Measurements from ENCODE around the gene FAM32A. TPM values are rescaled to one million over a fixed set of nuclear protein-coding genes. Genes with fewer than 3 reads are reported as not detected.

The FAM32A gene
- total and polyA plus RNA-seq, 10 of the 15 experiments (the other 5 are each of a cell fraction or from before 2014, with no cell fraction given), result 33.3 to 116 (median 71.9) TPM

DNA sequence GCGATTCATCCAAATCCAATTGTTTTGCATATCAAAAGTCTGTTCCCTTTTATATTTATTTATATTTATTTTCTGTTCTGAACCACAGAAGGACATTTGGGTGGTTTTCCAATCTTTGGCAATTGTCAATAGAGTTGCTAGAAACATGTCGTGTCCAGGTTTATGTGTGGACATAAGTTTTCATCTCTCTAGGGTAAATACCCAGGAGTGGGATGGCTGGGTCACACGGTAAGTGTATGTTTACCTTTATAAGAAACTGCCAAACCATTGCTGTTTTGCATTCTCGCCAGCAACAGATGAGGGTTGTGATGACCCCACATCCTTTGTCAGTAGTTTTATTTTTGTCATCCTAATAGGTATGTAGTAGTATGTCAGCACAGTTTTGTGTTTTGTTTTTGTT is 25.0 kb downstream of the FAM32A start:
- RAD21 ChIA-PET (ENCODE audit: unreplicated experiment), result no interaction called here
- no peaks in the 10 kb centered on the region for H3K9me3 ChIP-seq (replicated peaks; ENCODE audit: control insufficient read depth, insufficient read depth, low read length)
- peaks cover 4 to 14% of the 10 kb centered on the region in 2 experiments; a peak in 3 of 4 replicates for H3K36me3 ChIP-seq (ENCODE audit: control insufficient read depth in 2 of 2, insufficient read depth in 2 of 2, low read length in 1 of 2)
- intact Hi-C loops (cut with micrococcal nuclease; ENCODE audit: unreplicated experiment) (no loop called here), in situ Hi-C loops (cut with MboI) (no loop called here)
- H4K20me1 ChIP-seq (ENCODE audit: control insufficient read depth, insufficient read depth), result no peaks in the 10 kb centered on the region
- H2AFZ ChIP-seq (ENCODE audit: control insufficient read depth, low read depth, low read length), result no peak overlapping the region
- no peaks in the 10 kb centered on the region for H3K79me2 ChIP-seq (ENCODE audit: control insufficient read depth, insufficient read depth, low read length)
- no peaks in the 10 kb centered on the region for H3K4me1 ChIP-seq (ENCODE audit: control insufficient read depth, insufficient read depth, low read length)
- DNase-seq (ENCODE audit: low read depth, low spot score) (no peak), FAIRE-seq (no peak), ATAC-seq (no peak)
- H3K4me3 ChIP-seq, result no peak overlapping the region
- TF ChIP-seq SMARCA5 (IDR thresholded peaks at IDR 0.05) (no peak), MYB (IDR thresholded peaks at IDR 0.05; ENCODE audit: borderline replicate concordance, low read depth, low read length) (no peak), MTA2 (IDR thresholded peaks at IDR 0.05; ENCODE audit: low read depth) (no peak), ZSCAN29 (IDR thresholded peaks at IDR 0.05) (no peak), YY1 (IDR thresholded peaks at IDR 0.05; ENCODE audit: low read depth, low read length) (no peak), EZH2 (IDR thresholded peaks at IDR 0.05; ENCODE audit: borderline replicate concordance, control insufficient read depth, low read depth, low read length) (no peak), RB1 (IDR thresholded peaks at IDR 0.05; ENCODE audit: borderline replicate concordance) (no peak), NR2F1 (conservative IDR thresholded peaks at IDR 0.05) (no peak)
- TF ChIP-seq, protein P1, sequence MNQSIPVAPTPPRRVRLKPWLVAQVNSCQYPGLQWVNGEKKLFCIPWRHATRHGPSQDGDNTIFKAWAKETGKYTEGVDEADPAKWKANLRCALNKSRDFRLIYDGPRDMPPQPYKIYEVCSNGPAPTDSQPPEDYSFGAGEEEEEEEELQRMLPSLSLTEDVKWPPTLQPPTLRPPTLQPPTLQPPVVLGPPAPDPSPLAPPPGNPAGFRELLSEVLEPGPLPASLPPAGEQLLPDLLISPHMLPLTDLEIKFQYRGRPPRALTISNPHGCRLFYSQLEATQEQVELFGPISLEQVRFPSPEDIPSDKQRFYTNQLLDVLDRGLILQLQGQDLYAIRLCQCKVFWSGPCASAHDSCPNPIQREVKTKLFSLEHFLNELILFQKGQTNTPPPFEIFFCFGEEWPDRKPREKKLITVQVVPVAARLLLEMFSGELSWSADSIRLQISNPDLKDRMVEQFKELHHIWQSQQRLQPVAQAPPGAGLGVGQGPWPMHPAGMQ (IDR thresholded peaks at IDR 0.05; ENCODE audit: borderline replicate concordance), result no peak
- TF ChIP-seq, protein P2, sequence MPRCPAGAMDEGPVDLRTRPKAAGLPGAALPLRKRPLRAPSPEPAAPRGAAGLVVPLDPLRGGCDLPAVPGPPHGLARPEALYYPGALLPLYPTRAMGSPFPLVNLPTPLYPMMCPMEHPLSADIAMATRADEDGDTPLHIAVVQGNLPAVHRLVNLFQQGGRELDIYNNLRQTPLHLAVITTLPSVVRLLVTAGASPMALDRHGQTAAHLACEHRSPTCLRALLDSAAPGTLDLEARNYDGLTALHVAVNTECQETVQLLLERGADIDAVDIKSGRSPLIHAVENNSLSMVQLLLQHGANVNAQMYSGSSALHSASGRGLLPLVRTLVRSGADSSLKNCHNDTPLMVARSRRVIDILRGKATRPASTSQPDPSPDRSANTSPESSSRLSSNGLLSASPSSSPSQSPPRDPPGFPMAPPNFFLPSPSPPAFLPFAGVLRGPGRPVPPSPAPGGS (IDR thresholded peaks at IDR 0.05; ENCODE audit: borderline replicate concordance, insufficient read depth, low read depth, low read length, poor library complexity, severe bottlenecking), result no peak
- TF ChIP-seq, protein P3, sequence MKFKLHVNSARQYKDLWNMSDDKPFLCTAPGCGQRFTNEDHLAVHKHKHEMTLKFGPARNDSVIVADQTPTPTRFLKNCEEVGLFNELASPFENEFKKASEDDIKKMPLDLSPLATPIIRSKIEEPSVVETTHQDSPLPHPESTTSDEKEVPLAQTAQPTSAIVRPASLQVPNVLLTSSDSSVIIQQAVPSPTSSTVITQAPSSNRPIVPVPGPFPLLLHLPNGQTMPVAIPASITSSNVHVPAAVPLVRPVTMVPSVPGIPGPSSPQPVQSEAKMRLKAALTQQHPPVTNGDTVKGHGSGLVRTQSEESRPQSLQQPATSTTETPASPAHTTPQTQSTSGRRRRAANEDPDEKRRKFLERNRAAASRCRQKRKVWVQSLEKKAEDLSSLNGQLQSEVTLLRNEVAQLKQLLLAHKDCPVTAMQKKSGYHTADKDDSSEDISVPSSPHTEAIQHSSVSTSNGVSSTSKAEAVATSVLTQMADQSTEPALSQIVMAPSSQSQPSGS (IDR thresholded peaks at IDR 0.05; ENCODE audit: low read length), result no peak
- TF ChIP-seq, protein P4, sequence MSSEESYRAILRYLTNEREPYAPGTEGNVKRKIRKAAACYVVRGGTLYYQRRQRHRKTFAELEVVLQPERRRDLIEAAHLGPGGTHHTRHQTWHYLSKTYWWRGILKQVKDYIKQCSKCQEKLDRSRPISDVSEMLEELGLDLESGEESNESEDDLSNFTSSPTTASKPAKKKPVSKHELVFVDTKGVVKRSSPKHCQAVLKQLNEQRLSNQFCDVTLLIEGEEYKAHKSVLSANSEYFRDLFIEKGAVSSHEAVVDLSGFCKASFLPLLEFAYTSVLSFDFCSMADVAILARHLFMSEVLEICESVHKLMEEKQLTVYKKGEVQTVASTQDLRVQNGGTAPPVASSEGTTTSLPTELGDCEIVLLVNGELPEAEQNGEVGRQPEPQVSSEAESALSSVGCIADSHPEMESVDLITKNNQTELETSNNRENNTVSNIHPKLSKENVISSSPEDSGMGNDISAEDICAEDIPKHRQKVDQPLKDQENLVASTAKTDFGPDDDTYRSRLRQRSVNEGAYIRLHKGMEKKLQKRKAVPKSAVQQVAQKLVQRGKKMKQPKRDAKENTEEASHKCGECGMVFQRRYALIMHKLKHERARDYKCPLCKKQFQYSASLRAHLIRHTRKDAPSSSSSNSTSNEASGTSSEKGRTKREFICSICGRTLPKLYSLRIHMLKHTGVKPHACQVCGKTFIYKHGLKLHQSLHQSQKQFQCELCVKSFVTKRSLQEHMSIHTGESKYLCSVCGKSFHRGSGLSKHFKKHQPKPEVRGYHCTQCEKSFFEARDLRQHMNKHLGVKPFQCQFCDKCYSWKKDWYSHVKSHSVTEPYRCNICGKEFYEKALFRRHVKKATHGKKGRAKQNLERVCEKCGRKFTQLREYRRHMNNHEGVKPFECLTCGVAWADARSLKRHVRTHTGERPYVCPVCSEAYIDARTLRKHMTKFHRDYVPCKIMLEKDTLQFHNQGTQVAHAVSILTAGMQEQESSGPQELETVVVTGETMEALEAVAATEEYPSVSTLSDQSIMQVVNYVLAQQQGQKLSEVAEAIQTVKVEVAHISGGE (CRISPR knock-in tag; IDR thresholded peaks at IDR 0.05), result no peak
- TF ChIP-seq, protein P5, sequence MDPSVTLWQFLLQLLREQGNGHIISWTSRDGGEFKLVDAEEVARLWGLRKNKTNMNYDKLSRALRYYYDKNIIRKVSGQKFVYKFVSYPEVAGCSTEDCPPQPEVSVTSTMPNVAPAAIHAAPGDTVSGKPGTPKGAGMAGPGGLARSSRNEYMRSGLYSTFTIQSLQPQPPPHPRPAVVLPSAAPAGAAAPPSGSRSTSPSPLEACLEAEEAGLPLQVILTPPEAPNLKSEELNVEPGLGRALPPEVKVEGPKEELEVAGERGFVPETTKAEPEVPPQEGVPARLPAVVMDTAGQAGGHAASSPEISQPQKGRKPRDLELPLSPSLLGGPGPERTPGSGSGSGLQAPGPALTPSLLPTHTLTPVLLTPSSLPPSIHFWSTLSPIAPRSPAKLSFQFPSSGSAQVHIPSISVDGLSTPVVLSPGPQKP (IDR thresholded peaks at IDR 0.05; ENCODE audit: low read depth, low read length), result no peak
- SMC1A ChIA-PET (ENCODE audit: uncharacterized antibody, unreplicated experiment), result no interaction called here
- H3K27ac ChIP-seq (ENCODE audit: control insufficient read depth, insufficient read depth), result no peak overlapping the region
- H3K27me3 ChIP-seq (replicated peaks in 1 of 2; ENCODE audit: control insufficient read depth in 2 of 2, insufficient read depth in 2 of 2, low read length in 1 of 2), result no peaks in the 10 kb centered on the region
- BruUV-seq (replicated peaks), result no TSS peak
- POLR2A ChIA-PET, result no interaction called here
- CTCF ChIA-PET, result no interaction called here
- no peak overlapping the region for H3K4me2 ChIP-seq (ENCODE audit: control insufficient read depth, insufficient read depth)
- 61% methylated on average over 4 of the region's 4 CpGs for WGBS (ENCODE audit: insufficient coverage, insufficient replicate concordance, low lambda C conversion rate, missing lambda C conversion rate)
- H3K9ac ChIP-seq (ENCODE audit: control insufficient read depth, insufficient read depth, low read length), result no peak overlapping the region
